DND-41 (cell line): ENCODE measurements around the gene CLMP.

Experiments used
- ATAC-seq: fragments of 200-7000 bp; cut with Tn5 transposase; 3 replicates; pipeline ENCODE4 v1.9.1; 2021; ENCODE audit warnings: low read depth; ENCODE audit not compliant: insufficient read depth
- DNase-seq: peaks from one replicate; pipeline ENCODE4 v3.0.0-alpha.2; 2020
- H2AFZ ChIP-seq: 2 replicates; pipeline ENCODE4 v1.6.0; 2012; ENCODE audit warnings: low read depth, low read length
- H3K27ac ChIP-seq: 2 replicates; pipeline ENCODE4 v1.5.1; 2012; ENCODE audit warnings: low read length, inconsistent platforms
- H3K27me3 ChIP-seq: fragments of 200-600 bp; sonication (generic); 2 replicates; pipeline ENCODE4 v1.6.0; 2012; ENCODE audit warnings: low read length, mild to moderate bottlenecking, inconsistent platforms; ENCODE audit not compliant: insufficient read depth, poor library complexity
- H3K36me3 ChIP-seq: 2 replicates; pipeline ENCODE4 v1.5.1; 2012; ENCODE audit warnings: low read length, inconsistent platforms; ENCODE audit not compliant: insufficient read depth
- H3K4me1 ChIP-seq: 2 replicates; pipeline ENCODE4 v1.5.1; 2012; ENCODE audit warnings: mild to moderate bottlenecking, low read length; ENCODE audit not compliant: insufficient read depth
- H3K4me2 ChIP-seq: 2 replicates; pipeline ENCODE4 v1.6.0; 2012; ENCODE audit warnings: mild to moderate bottlenecking, moderate library complexity, low read length, inconsistent platforms; ENCODE audit not compliant: insufficient read depth
- H3K4me3 ChIP-seq, 2 experiments: fragments of 200-600 bp in 1 of 2; shearing (Covaris generic) in 1 of 2; 2 replicates each; pipeline ENCODE4 v1.5.1; 2012 to 2016; ENCODE audit warnings: inconsistent platforms in 2 of 2, low read length in 2 of 2, mild to moderate bottlenecking in 2 of 2, low read depth in 1 of 2, moderate library complexity in 1 of 2
- H3K79me2 ChIP-seq: 2 replicates; pipeline ENCODE4 v1.6.0; 2012; ENCODE audit warnings: low read length, inconsistent platforms; ENCODE audit not compliant: insufficient read depth
- H3K9ac ChIP-seq: 2 replicates; pipeline ENCODE4 v1.6.0; 2012; ENCODE audit warnings: low read depth, mild to moderate bottlenecking, inconsistent platforms, low read length, moderate library complexity
- H3K9me3 ChIP-seq: 2 replicates; pipeline ENCODE4 v1.5.1; 2012; ENCODE audit warnings: low read length, moderate library complexity, mild to moderate bottlenecking, inconsistent platforms; ENCODE audit not compliant: insufficient read depth, severe bottlenecking
- H4K20me1 ChIP-seq: 2 replicates; pipeline ENCODE4 v1.6.0; 2012; ENCODE audit warnings: low read length; ENCODE audit not compliant: insufficient read depth
- CTCF ChIP-seq: IDR thresholded peaks from 2 replicates; pipeline ENCODE4 v1.5.1; 2012; ENCODE audit warnings: borderline replicate concordance, low read length, moderate library complexity, mild to moderate bottlenecking; ENCODE audit not compliant: poor library complexity, severe bottlenecking; ENCODE audit errors: extremely low read depth
- EZH2 ChIP-seq: IDR thresholded peaks from 3 replicates; pipeline ENCODE4 v1.6.1; 2012; ENCODE audit warnings: borderline replicate concordance, low read depth, mild to moderate bottlenecking, moderate library complexity, low read length, inconsistent platforms; ENCODE audit not compliant: severe bottlenecking

Gene CLMP

GRCh38 chr11:123143476-123143875, 51.6 kb downstream of the CLMP start:
- no peaks in the 10 kb centered on the region for H3K36me3 ChIP-seq
- H3K4me3 ChIP-seq = no peak overlapping the region
- H3K27me3 ChIP-seq = no peaks in the 10 kb centered on the region
- no peaks in the 10 kb centered on the region for H4K20me1 ChIP-seq
- H3K4me1 ChIP-seq = no peaks in the 10 kb centered on the region
- H2AFZ ChIP-seq = no peak overlapping the region
- TF ChIP-seq CTCF = no peak
- no peak for TF ChIP-seq EZH2
- no peak overlapping the region for H3K4me2 ChIP-seq
- no peaks in the 10 kb centered on the region for H3K9me3 ChIP-seq
- H3K79me2 ChIP-seq = no peaks in the 10 kb centered on the region
- ATAC-seq (no peak), DNase-seq (no peak)
- no peak overlapping the region for H3K27ac ChIP-seq
- no peak overlapping the region for H3K9ac ChIP-seq

GRCh38 chr11:123139206-123139605, 55.8 kb downstream of the CLMP start:
- Histone ChIP-seq H3K9ac (no peak overlapping the region), H3K36me3 (no peaks in the 10 kb centered on the region), H3K4me2 (no peak overlapping the region), H4K20me1 (no peaks in the 10 kb centered on the region), H2AFZ (no peak overlapping the region), H3K79me2 (no peaks in the 10 kb centered on the region), H3K4me1 (no peaks in the 10 kb centered on the region), H3K27ac (no peak overlapping the region), H3K27me3 (no peaks in the 10 kb centered on the region), H3K4me3 (no peak overlapping the region), H3K9me3 (no peaks in the 10 kb centered on the region)
- no peak for DNase-seq
- ATAC-seq = no peak
- TF ChIP-seq CTCF = no peak
- no peak for TF ChIP-seq EZH2

GRCh38 chr11:123137431-123138224, 57.4 kb downstream of the CLMP start:
- H3K9ac ChIP-seq = no peak overlapping the region
- H2AFZ ChIP-seq = no peak overlapping the region

More at GRCh38 chr11:123137431-123138224, 57.4 kb downstream of the CLMP start:
- no peaks in the 10 kb centered on the region for H3K79me2 ChIP-seq
- H3K4me3 ChIP-seq = no peak overlapping the region
- no peaks in the 10 kb centered on the region for H3K4me1 ChIP-seq
- no peaks in the 10 kb centered on the region for H3K36me3 ChIP-seq
- H3K9me3 ChIP-seq = no peaks in the 10 kb centered on the region
- no peaks in the 10 kb centered on the region for H4K20me1 ChIP-seq
- no peak for ATAC-seq
- no peaks in the 10 kb centered on the region for H3K27me3 ChIP-seq
- no peak overlapping the region for H3K4me2 ChIP-seq
- TF ChIP-seq CTCF (no peak), EZH2 (no peak)
- DNase-seq = no peak
- H3K27ac ChIP-seq = no peak overlapping the region
